Endometrial microvascular endothelial cells (primary cell): ENCODE measurements around the gene AGPAT3. TPM values are rescaled to one million over a fixed set of nuclear protein-coding genes. Genes with fewer than 3 reads are reported as not detected.
"Not testable (repeated sequence)": the region's sequence is repeated elsewhere in the genome, so short reads cannot be mapped to it uniquely, and the experiment has no call there.

Experiments used
- in situ Hi-C: cut with HindIII; loops from 2 replicates; pipeline ENCODE4 v1.10.0; 2017; ENCODE audit warnings: low sequenced_read_pairs, low pct_unique_long_range_greater_than_20kb; ENCODE audit errors: inconsistent ontology term
- total RNA-seq: library from RNA; depleted of rRNA; stranded (reverse); fragments of >200 nt; gene quantifications from one replicate; pipeline ENCODE4 v1.2.3, GENCODE V29; 2015; ENCODE audit errors: inconsistent ontology term

AGPAT3 gene, protein sequence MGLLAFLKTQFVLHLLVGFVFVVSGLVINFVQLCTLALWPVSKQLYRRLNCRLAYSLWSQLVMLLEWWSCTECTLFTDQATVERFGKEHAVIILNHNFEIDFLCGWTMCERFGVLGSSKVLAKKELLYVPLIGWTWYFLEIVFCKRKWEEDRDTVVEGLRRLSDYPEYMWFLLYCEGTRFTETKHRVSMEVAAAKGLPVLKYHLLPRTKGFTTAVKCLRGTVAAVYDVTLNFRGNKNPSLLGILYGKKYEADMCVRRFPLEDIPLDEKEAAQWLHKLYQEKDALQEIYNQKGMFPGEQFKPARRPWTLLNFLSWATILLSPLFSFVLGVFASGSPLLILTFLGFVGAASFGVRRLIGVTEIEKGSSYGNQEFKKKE
- total RNA-seq = 72.7 TPM

DNA sequence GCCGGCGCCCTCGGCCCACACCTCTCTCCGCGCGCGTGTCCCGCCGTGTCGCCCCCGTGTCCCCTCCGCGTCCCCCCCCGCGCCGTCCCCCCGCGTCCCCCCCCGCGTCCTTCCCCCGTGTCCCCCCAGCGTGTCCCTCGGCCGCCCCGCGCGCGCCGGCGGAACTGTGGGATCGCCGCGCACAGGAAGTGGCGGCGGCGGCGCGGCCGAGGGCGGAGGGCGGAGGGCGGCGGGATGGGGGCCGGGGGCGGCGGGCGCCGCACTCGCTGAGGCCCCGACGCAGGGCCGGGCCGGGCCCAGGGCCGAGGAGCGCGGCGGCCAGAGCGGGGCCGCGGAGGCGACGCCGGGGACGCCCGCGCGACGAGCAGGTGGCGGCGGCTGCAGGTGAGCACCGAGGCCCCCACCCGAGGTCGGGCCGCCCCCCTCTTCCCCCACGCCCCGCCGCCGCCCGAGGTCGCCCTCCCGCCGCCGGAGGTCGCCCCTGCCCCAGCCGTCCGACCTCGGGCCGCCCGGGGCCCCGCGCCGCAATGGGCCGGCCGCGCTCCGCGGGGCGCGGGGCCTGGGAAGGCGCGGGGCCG, at the start of gene AGPAT3:
Gene AGPAT3, plus strand, starts transcription at position 262 of the 578 bp plus-strand sequence. CDS start 94,459 bp downstream, outside the sequence.
- in situ Hi-C loops = no loop called here

DNA sequence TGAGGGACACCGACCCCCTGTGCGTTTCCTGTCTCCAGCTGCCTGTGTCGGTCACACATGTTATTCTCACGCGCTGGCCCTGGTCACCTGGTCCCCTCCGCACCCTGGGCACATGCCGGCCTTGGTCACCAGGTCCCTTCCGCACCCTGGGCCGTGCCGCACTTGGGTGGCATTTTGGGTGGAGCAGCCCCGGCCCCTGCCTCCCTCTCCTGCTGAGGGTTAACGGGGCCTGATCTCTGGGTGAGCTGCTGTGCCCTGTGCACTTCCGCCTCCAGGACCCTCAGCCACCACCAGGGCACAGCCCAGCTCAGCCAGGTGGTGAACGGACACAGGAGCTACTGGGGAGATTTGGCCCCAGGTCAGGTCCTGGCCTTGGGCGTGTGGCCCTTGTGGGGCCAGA, 49.0 kb upstream of the AGPAT3 start:
- in situ Hi-C loops = no loop called here

DNA sequence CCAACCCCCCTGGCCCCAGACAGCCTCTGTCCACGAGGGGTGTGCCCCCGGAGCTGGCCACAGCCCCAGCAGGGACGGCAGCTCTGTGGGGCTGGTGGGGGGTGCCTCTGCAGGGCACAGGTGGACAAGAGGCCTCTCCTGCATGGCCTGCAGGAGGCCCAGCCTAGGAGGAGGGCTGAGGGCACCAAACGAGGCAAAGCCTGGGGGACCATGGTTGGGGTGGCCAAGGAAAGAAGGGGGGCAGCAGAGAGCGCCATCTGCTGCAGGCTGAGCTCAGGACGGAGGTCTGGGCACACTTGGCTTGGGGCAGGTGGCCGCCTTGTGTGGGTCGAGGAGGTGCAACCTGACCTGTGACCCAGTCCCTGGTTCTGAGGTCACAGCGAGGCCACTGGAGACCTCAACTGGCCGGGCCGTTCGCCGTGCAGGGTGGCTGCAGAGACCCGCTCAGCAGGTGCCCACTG, 48.4 kb upstream of the AGPAT3 start:
- in situ Hi-C loops = no loop called here

GRCh38 chr21:43817157-43818086, 47.6 kb upstream of the AGPAT3 start:
- in situ Hi-C loops = no loop called here

GRCh38 chr21:43818685-43819084, 46.3 kb upstream of the AGPAT3 start:
- in situ Hi-C loops = no loop called here

- in situ Hi-C loops = no loop called here
Observed at GRCh38 chr21:43819511-43820405, 45.3 kb upstream of the AGPAT3 start.

DNA sequence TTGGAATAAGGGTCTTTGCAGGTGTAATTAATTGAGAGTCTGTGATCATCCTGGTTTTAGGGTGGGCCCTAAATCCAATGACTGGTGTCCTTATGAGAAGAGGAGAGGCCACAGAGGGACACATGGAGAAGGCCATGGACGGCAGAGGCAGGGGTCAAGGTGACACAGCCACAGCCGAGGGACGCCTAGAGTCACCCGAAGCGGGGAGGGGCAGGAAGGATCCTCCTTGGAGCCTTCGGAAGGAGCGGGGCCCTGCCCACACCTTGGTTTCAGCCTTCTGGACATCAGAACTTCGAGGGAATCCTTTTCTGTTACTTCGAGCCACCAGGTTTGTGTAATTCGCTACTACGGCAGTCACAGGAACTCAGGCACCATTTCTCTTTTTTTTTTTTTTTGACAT, 44.6 kb upstream of the AGPAT3 start:
- in situ Hi-C loops = no loop called here

- in situ Hi-C loops = not testable (repeated sequence)
Observed at GRCh38 chr21:43822166-43822565, 42.9 kb upstream of the AGPAT3 start.

DNA sequence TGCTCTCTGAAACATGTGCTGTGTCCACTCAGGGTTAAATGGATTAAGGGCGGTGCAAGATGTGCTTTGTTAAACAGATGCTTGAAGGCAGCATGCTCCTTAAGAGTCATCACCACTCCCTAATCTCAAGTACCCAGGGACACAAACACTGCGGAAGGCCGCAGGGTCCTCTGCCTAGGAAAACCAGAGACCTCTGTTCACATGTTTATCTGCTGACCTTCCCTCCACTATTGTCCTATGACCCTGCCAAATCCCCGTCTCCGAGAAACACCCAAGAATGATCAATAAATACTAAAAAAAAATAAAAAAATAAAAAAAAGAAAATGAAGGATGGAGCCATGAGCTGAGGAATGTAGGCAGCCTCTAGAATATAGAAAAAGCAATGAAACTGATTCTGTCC, 42.3 kb upstream of the AGPAT3 start:
- in situ Hi-C loops = not testable (repeated sequence)

DNA sequence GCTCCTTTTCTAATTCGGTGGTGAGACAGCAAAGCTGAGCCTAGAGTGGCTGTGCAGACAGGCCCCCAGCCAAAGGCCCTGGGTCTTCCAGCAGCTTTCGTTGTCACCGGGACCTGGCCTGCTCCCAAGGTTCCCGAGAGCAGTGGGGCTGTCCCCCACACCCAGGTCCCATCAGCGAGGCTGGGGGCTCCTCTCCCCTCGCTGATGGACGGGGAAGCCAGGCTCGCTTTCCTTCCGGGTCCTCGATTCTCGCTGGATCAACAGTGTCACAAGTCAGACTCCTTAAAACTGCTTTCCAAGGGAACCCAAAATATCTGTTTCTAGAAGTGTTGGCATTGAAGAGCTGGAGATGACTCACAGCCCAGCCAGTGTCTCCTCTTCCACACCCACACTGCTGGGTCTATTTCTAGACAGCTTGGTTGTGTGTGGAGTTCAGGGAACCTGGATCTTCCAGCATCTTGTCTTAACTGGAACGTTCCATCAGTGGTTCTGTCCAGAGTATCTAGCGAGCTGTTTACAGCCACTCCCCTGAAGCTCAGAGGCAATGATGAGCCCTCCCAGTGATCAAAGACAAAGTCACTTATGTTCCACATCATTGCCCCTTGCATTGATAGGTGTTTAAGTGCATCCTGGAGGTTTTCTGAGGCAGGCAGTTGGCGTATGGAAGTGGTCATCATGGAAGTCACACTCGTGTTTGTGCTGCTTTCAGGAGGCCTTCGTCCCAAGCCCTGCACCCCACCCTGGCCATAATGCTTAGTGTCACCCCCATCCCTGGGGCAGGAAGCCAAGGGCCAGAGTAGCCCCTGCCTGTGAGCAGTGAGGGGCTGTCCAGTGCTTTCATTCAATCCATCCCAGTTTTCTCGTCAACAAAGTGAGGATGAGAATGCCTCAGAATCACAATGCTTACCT, 40.4 kb upstream of the AGPAT3 start:
- in situ Hi-C loops = no loop called here

GRCh38 chr21:43825242-43825935, 39.6 kb upstream of the AGPAT3 start:
- in situ Hi-C loops = no loop called here

GRCh38 chr21:43825936-43826622, 38.9 kb upstream of the AGPAT3 start:
- in situ Hi-C loops = no loop called here

- in situ Hi-C loops = no loop called here
Observed at GRCh38 chr21:43826623-43826974, 38.4 kb upstream of the AGPAT3 start.

GRCh38 chr21:43827015-43827611, 37.9 kb upstream of the AGPAT3 start:
- in situ Hi-C loops = no loop called here

DNA sequence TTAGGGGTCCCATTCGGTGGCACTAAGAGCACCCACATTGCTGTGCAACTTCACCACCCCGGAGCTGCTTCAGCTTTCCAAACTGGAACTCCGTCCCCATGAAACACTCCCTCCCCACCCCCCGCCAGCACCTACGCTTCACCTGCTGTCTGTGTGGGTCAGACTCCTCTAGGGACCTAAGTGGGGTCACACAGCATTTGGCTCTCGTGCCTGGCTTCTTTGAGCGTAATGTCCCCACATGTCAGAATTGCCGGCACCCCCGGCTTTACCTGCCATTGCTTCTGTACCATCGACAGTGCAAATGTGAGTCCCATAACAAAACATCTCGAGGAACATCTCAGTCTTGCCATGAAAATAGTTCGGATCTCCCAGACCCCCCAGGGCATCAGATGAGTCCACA, 35.9 kb upstream of the AGPAT3 start:
- in situ Hi-C loops = no loop called here

DNA sequence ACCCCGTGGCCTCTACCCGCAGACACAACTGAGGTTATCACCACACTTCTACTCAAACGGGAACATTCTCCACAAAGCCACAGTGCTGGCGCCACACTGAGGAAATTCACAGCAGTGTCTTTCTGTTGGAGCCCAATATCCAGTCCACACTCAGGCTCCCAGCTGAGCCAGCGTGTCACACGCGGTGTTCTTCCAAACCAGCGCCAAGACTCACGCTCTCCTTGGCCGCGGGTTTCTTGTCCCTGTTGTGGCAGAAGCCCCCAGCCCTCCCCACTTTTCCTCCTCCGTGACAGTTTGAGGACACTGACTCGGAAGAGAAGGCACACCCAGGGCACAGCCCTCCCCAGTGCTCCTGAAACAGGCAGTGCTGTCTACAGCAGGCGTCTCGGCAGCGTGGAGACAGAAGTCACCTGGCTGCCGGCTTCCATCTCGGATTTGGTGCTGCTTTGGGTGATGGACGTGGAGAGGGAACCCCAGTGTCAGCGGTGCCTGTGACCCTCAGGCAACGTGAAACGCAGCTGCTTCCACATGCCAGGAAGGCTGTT, 35.4 kb upstream of the AGPAT3 start:
- in situ Hi-C loops = no loop called here
